Keratinocyte (primary cell): ENCODE measurements around the gene TP53AIP1.

ENCODE experiments used
- CTCF ChIP-seq, 3 experiments: IDR thresholded peaks in 1 of 3; conservative IDR thresholded peaks in 1 of 3; optimal IDR thresholded peaks in 1 of 3; 2 replicates in 2 of 3; 3 replicates in 1 of 3; pipeline versions ENCODE3 to v1.5.1; 2011; ENCODE audit warnings: low read length in 3 of 3, mild to moderate bottlenecking in 3 of 3, moderate library complexity in 2 of 3, control low read depth in 1 of 3, inconsistent platforms in 1 of 3; ENCODE audit not compliant: insufficient read depth in 2 of 3; ENCODE audit errors: extremely low read depth in 1 of 3
- EZH2 ChIP-seq: IDR thresholded peaks from one replicate; pipeline ENCODE4 v1.6.1; 2012; ENCODE audit warnings: inconsistent platforms, mild to moderate bottlenecking, low read length, moderate library complexity

- TF ChIP-seq EZH2 (no peak), CTCF (optimal IDR thresholded peaks at IDR 0.05 in 1 of 3, IDR thresholded peaks at IDR 0.05 in 1 of 3, conservative IDR thresholded peaks at IDR 0.05 in 1 of 3; ENCODE audit: extremely low read depth in 1 of 3, insufficient read depth in 2 of 3, low read length in 3 of 3) (no peak)
These were observed 22.8 kb upstream of the TP53AIP1 start for GRCh38 chr11:128965485-128965884.
